HG03135 (cell line): ENCODE measurements around the gene ZNF500.

Experiments used
- ATAC-seq: cut with Tn5 transposase; IDR thresholded peaks from one replicate; pipeline ENCODE4 v1.9.1; 2021; ENCODE audit warnings: mild to moderate bottlenecking, moderate library complexity; ENCODE audit not compliant: unreplicated experiment

ZNF500 gene

GRCh38 chr16:4766875-4767628 is at the start of gene ZNF500:
Gene ZNF500 (minus strand): TSS chr16:4767162. CDS start chr16:4765978, 1,184 bp downstream.
- ATAC-seq, result peak; percentile 82

- ATAC-seq, result no peak
These were observed 47.7 kb upstream of the ZNF500 start for GRCh38 chr16:4814542-4815173.

DNA sequence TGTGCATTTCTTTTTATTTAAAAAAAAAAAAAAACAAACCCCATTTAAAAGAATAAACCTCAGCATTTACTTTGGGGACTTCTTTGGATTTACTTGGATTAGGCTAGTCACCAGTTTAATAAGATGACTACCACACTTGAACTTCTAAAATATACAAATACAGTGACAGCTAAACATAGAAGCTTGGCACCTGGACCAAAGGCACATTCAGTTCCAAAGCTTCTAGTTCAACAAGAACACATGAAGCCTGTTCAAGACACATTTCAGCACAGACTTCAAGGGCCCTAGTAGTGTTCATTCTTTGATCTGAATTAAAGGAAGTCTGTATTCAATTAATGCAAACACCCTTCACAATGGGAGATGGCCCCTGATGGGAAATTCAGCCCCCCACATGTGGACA is 47.1 kb upstream of the ZNF500 start:
- ATAC-seq, result no peak

DNA sequence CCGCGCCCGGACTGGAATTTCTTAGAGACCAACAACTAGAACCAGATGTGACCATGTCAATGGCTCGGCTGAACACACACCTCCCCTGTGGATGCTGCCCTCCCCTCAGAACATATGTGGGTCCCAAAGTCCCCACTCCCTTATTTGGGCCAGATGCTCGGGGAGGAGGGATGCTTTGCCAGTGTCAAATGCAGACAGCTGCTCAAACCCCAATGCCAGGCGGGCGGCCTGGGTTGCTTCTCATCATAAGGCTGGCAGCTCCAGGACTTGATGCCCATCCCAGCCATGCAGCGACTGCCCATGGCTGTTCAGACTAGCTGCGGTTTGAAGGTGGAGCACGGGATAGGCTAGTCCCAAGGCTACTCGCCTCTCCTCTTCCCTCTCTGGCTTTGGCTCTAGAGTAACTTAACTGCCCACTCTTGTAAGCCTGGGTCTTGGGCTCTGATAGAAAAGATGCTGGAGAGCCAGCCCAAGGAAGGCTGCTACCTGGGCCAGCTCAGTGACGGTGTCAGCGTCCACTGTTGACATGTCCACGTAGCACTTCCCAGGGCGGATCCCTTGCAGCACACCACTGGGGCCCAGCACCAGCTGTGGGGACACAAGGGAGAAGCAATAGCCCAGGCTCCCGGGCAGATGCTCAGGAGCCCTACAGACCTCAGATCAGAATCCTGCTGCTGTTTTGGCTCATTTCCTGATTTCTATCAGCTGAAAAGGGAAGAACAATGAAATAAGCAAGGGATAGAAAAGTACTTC is 46.5 kb upstream of the ZNF500 start:
- ATAC-seq, result no peak

DNA sequence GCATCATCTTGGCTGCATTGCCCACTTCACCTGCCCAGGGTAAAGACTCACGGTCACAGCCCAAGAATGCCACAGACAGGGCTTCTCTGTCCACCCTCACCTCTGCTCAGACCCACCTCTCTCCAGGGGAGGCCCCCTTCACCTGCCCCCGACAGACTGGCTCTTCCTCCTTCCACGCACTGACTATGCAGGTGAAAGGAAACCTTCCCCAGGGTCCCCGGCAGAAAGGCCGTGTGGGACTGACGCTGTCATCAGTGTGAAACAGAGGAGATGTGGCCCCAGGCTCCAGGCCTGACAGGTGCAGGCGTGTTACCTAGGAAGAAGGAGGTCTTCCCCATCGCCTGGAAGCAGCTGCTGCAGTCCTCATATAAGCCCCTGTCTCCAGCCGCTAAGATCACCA is 44.8 kb upstream of the ZNF500 start:
- ATAC-seq, result no peak

DNA sequence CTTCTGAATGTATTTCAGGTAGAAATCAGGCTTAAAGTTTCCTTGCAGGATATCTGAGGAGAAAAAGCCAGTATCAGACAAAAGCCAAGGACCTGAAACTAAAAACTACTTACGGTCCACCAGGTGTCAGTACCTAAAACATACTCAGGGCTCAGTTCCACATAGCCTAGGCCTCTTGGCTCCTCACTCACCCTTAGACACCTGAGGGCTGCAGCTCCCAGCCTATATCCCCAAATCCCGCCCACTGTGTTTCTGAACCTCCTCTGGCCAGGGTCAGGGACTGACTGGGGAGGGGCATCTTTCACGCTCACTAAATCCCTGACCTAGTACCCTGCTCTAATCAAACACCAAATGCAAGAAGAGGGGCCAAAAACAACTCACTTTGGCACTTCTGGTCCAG is 44.3 kb upstream of the ZNF500 start:
- ATAC-seq, result no peak

DNA sequence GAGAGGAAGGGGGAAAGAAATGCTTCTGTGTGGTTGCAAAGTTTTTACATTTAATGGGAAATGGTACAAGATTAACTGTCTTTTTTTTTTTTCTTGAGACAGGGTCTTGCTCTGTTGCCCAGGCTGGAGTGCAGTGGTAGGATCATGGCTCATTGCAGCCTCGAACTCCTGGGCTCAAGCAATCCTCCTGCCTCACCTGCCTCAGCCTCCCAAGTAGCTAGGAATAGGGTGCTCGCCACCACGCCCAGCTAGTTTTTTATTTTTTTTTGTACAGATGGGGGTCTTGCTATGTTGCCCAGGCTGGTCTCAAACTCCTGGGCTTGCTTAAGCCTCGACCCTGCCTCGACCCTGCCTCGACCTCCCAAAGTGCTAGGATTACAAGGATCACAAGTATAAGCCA is 39.3 kb upstream of the ZNF500 start:
- ATAC-seq, result no peak

DNA sequence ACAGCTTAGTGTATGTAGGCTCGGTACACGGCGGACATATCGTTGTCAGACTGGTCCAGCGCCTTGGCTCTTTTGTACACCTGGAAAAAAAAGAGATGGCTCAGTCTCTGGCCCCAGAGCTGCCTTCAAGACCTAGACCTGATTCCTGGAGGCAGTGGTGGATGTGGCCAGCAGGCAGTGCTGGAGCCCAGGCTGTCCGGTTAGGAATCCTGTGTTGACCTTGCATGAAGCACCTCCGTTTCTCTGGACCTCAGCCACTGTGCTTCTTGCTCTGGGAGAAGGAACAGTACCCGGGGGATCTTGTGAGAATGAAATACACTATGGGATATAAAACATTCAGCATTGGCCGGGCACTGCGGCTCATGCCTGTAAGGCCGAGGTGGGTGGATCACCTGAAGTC is 38.3 kb upstream of the ZNF500 start:
- ATAC-seq, result no peak

DNA sequence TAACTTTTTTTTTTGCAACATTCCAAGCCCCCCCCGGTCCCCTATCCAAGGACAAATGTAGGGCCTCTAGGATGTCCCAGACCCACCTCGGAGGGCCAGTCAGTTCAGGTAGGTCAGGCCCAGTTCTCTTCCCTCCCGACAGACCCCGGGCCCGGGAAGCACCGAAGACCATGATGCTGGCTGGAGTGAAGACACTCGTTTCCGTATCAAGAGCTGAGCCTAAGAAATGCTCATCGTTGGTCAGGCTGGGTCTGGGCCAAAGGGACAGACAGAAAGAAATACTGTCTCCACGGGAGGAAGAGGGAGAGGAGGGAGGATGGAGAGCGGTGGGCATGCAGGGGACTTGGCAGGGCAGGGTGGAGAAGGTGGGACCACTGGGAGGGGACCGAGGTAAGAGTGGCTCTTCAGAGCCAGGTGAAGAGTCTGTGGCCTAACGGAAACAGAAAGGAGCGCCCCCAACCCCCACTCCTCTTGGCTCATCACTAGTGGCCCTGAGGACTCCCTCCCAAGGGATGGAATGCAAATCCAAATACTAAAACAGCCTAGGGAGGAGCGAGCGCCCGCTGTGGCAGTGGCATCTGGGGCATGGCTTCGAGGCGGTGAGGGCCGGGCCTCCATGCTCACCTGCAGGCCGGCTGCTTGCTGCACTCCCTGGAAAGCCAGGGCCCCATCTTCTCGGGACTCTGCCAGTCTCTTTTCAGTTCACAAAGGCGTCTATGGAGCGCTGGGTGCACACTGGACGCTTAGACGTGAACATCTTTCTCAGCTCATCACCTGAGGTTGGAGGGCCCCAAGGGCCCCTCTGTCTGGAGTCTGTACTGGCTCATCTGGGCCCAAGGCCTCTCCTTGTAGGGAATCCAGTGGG is 37.2 kb upstream of the ZNF500 start:
- no peak for ATAC-seq

GRCh38 chr16:4803401-4803844 is 36.5 kb upstream of the ZNF500 start:
- ATAC-seq, result no peak

- ATAC-seq, result peak; percentile 91
These were observed 35.8 kb upstream of the ZNF500 start for GRCh38 chr16:4802659-4803287.

DNA sequence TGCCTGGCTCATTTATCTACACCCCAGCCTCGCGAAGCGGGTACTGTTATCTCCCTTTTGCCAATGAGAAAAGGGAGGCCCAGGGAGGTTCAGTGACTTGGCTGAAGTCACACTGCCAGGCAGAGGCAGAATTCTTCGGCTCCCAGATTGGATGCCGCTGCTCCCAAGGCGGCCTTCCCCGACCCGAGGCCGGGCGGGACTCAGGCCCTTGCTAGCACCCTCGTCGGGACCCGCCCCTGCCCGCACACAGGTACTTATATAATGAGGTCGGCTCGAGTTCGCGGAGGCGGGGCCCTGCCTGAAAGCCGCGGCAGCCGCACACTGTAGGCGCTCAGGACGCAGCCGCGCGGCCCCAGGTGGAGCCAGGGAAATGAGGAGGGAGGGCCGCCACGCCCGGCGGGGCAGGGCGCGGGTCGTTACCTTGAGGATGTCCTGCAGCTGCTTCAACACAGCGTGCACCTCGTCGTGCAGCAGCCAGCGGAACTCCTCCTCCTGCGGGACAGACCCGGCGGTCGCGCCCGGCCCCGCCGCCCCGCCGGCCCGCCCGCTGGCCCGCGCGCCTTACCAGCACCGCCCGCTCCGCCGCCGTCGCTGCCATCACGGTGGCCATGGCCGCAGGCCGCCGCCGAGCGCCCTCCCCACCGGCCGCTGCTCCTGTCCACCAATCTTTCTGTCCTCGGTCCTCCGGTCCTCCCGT is 35.1 kb upstream of the ZNF500 start, which contains the start of gene ROGDI:
TSS of gene ROGDI (minus strand) at position 672 of the 697 bp plus-strand sequence. CDS start at position 610, 62 bp downstream.
- ATAC-seq, result peak; percentile 56

GRCh38 chr16:4801051-4801961 is 34.3 kb upstream of the ZNF500 start:
- no peak for ATAC-seq

GRCh38 chr16:4800290-4801041 is 33.5 kb upstream of the ZNF500 start:
- ATAC-seq, result no peak

GRCh38 chr16:4799171-4799855 is 32.4 kb upstream of the ZNF500 start:
- no peak for ATAC-seq

DNA sequence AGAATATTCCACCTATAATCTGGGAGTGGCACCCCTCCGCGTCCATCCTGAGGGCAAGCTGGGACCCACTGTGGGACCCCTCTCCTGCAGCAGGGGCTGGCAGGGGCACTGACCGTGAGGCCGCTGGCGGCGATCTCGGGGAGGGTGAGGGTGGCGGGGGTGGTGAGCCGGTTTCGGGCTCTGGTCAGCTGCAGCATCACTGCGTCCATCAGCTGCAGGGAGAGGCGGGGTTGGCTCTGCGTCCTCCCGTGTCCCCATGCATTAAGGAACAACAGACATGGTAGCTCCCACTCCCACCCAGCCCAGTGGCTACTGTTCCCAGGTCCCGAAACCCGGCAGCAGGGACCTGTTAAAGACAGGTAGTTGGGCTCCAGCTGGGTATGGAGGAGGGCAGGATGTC is 31.5 kb upstream of the ZNF500 start:
- ATAC-seq, result no peak

DNA sequence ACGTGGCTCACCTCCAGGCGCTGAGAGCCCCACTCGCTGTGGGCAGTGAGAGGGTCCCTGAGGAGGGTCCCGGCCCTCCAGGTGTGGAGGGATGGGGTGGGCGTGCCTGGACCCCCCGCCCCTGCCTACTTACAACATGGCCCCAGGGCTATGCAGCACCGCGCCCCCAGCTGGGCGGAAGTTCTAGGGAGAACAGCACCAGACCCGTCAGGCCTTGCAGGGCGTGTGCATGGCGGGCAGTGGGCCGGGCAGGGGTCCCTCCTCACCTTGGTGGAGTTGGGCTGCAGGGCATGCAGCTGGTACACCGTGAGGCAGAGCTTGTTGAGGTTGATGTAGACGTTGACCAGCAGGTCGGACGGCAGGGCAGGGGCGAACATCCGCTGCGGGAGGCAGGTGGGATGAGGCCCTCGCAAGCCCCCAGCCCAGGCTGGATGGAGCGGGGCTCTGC is 30.9 kb upstream of the ZNF500 start:
- ATAC-seq, result no peak
